WTC11 (cell line): ENCODE data around the gene SMKR1. TPM values are rescaled to one million over a fixed set of nuclear protein-coding genes. Genes with fewer than 3 reads are reported as not detected.

ENCODE experiments used
- ATAC-seq: fragments of 200-7000 bp; cut with Tn5 transposase; 2 replicates; pipeline ENCODE4 v1.10.0; 2021; ENCODE audit warnings: mild to moderate bottlenecking, moderate library complexity
- CTCF ChIA-PET: fragments of 300-600 bp; sonication (Branson Sonifier 250); formaldehyde crosslinking; loops from one replicate; lab custom pipeline; 2021; ENCODE audit warnings: antibody characterized with exemption; lab: Charles Lee
- POLR2A ChIA-PET: fragments of 350-600 bp; sonication (Branson Sonifier 250); formaldehyde crosslinking; loops from one replicate; lab custom pipeline; 2021; ENCODE audit warnings: antibody characterized with exemption; lab: Charles Lee
- DNase-seq: peaks from one replicate; pipeline ENCODE4 v3.0.0; 2021; ENCODE audit warnings: low spot score
- H3K27ac Mint-ChIP-seq: 2 replicates; pipeline ENCODE4 v1.8.0; 2021; ENCODE audit warnings: mixed read lengths
- H3K27me3 Mint-ChIP-seq: 2 replicates; pipeline ENCODE4 v1.8.0; 2021; ENCODE audit warnings: low read depth, mild to moderate bottlenecking, moderate library complexity, mixed read lengths
- H3K36me3 Mint-ChIP-seq: 2 replicates; pipeline ENCODE4 v1.8.0; 2021; ENCODE audit warnings: mixed read lengths
- H3K4me1 Mint-ChIP-seq: 2 replicates; pipeline ENCODE4 v1.8.0; 2022; ENCODE audit warnings: mixed read lengths
- H3K4me3 Mint-ChIP-seq: 2 replicates; pipeline ENCODE4 v1.8.0; 2021; ENCODE audit warnings: mild to moderate bottlenecking, moderate library complexity, mixed read lengths
- H3K9me3 Mint-ChIP-seq: 2 replicates; pipeline ENCODE4 v1.8.0; 2021; ENCODE audit warnings: mixed read lengths
- AR ChIP-seq: fragments of 250-450 bp; sonication (Bioruptor Pico); IDR thresholded peaks from 2 replicates; pipeline ENCODE4 v1.9.0; 2021; ENCODE audit warnings: mild to moderate bottlenecking
- ATF6 ChIP-seq: sonication (generic); formaldehyde crosslinking; IDR thresholded peaks from 2 replicates; pipeline ENCODE4 v1.8.1; 2023; ENCODE audit warnings: mild to moderate bottlenecking, missing genetic modification reagents
- ERG ChIP-seq: fragments of 250-450 bp; sonication (Bioruptor Pico); IDR thresholded peaks from 2 replicates; pipeline ENCODE4 v1.8.0; 2021; ENCODE audit warnings: mild to moderate bottlenecking
- ETV6 ChIP-seq: sonication (generic); formaldehyde crosslinking; IDR thresholded peaks from 2 replicates; pipeline ENCODE4 v1.8.1; 2022; ENCODE audit warnings: mild to moderate bottlenecking, missing genetic modification reagents
- FOXJ3 ChIP-seq: sonication (generic); formaldehyde crosslinking; IDR thresholded peaks from 2 replicates; pipeline ENCODE4 v1.9.0; 2021; ENCODE audit warnings: missing genetic modification reagents, mild to moderate bottlenecking, borderline replicate concordance
- FOXP4 ChIP-seq: sonication (generic); formaldehyde crosslinking; IDR thresholded peaks from 2 replicates; pipeline ENCODE4 v1.8.0; 2022; ENCODE audit warnings: mild to moderate bottlenecking, missing genetic modification reagents
- GRHL2 ChIP-seq: fragments of 250-450 bp; sonication (Bioruptor Pico); IDR thresholded peaks from 2 replicates; pipeline ENCODE4 v1.8.0; 2022; ENCODE audit warnings: mild to moderate bottlenecking, moderate library complexity; ENCODE audit not compliant: insufficient replicate concordance, severe bottlenecking
- MYBL2 ChIP-seq: sonication (generic); formaldehyde crosslinking; IDR thresholded peaks from 2 replicates; pipeline ENCODE4 v1.8.1; 2023; ENCODE audit warnings: mild to moderate bottlenecking, moderate library complexity, missing genetic modification reagents
- NR2C2 ChIP-seq: sonication (generic); formaldehyde crosslinking; IDR thresholded peaks from 2 replicates; pipeline ENCODE4 v1.8.0; 2022; ENCODE audit warnings: mild to moderate bottlenecking, missing genetic modification reagents
- PRRX2 ChIP-seq: fragments of 250-450 bp; sonication (Bioruptor Pico); IDR thresholded peaks from 2 replicates; pipeline ENCODE4 v1.8.0; 2021; ENCODE audit warnings: mild to moderate bottlenecking
- SMAD3 ChIP-seq: sonication (generic); formaldehyde crosslinking; IDR thresholded peaks from 2 replicates; pipeline ENCODE4 v1.8.0; 2022; ENCODE audit warnings: missing genetic modification reagents, mild to moderate bottlenecking, borderline replicate concordance
- TEAD4 ChIP-seq: sonication (generic); formaldehyde crosslinking; IDR thresholded peaks from 2 replicates; pipeline ENCODE4 v1.8.0; 2022; ENCODE audit warnings: mild to moderate bottlenecking, missing genetic modification reagents
- ZBTB43 ChIP-seq: sonication (generic); formaldehyde crosslinking; IDR thresholded peaks from 2 replicates; pipeline ENCODE4 v1.8.1; 2023; ENCODE audit warnings: mild to moderate bottlenecking, missing genetic modification reagents
- ZNF232 ChIP-seq: sonication (generic); formaldehyde crosslinking; IDR thresholded peaks from 2 replicates; pipeline ENCODE4 v1.8.0; 2022; ENCODE audit warnings: mild to moderate bottlenecking, missing genetic modification reagents
- ZNF281 ChIP-seq: sonication (generic); formaldehyde crosslinking; IDR thresholded peaks from 2 replicates; pipeline ENCODE4 v1.8.0; 2023; ENCODE audit warnings: mild to moderate bottlenecking, missing genetic modification reagents
- ZNF416 ChIP-seq: fragments of 250-450 bp; sonication (Bioruptor Pico); IDR thresholded peaks from 2 replicates; pipeline ENCODE4 v1.9.0; 2021; ENCODE audit warnings: mild to moderate bottlenecking, inconsistent platforms
- ZNF512 ChIP-seq: sonication (generic); formaldehyde crosslinking; IDR thresholded peaks from 2 replicates; pipeline ENCODE4 v1.8.1; 2022; ENCODE audit warnings: missing genetic modification reagents, borderline replicate concordance
- ZSCAN18 ChIP-seq: fragments of 250-450 bp; sonication (Bioruptor Pico); IDR thresholded peaks from 2 replicates; pipeline ENCODE4 v2.1.2; 2022; ENCODE audit warnings: mild to moderate bottlenecking, moderate library complexity
- total RNA-seq: library from RNA; stranded (reverse); gene quantifications from 3 replicates; pipeline ENCODE4 v1.2.3, GENCODE V29; 2021

The SMKR1 gene
- total RNA-seq, 1 experiment from 2014 or later = 0.50 TPM

- TF ChIP-seq ZNF232 (CRISPR knock-in tag) = no peak
- no peak for TF ChIP-seq FOXJ3
- no peak for TF ChIP-seq ETV6 (CRISPR knock-in tag)
- TF ChIP-seq MYBL2 (CRISPR knock-in tag) = no peak
- TF ChIP-seq, all 79 proteins: peak for 0
Measured at GRCh38 chr7:129482781-129483180, 19.6 kb upstream of the SMKR1 start (continued).

GRCh38 chr7:129489491-129489890 is 12.8 kb upstream of the SMKR1 start:
- H3K4me1 Mint-ChIP-seq = no peaks in the 10 kb centered on the region
- no peak overlapping the region for H3K4me3 Mint-ChIP-seq
- TF ChIP-seq ZNF512 = no peak
- no peak for TF ChIP-seq SMAD3 (CRISPR knock-in tag)
- TF ChIP-seq ZNF416 (CRISPR knock-in tag) = no peak
- TF ChIP-seq ZNF232 (CRISPR knock-in tag) = no peak
- TF ChIP-seq ZNF281 (CRISPR knock-in tag) = no peak
- no peak for TF ChIP-seq AR (CRISPR knock-in tag)
- no peak for TF ChIP-seq GRHL2 (CRISPR knock-in tag)
- CTCF ChIA-PET = interaction anchor here (1.4 kb wide), 1 partner anchor 121 kb away, joined by 3 read pairs; no protein-coding TSS in a partner anchor
- no peak for ATAC-seq
- no peak overlapping the region for H3K27ac Mint-ChIP-seq
- H3K27me3 Mint-ChIP-seq = peaks cover 3% of the 10 kb centered on the region; the same call in 1 of the 2 replicates
- POLR2A ChIA-PET = no interaction called here
- no peaks in the 10 kb centered on the region for H3K36me3 Mint-ChIP-seq
- DNase-seq = no peak
- no peaks in the 10 kb centered on the region for H3K9me3 Mint-ChIP-seq

- no peaks in the 10 kb centered on the region for H3K9me3 Mint-ChIP-seq
- ChIA-PET POLR2A (no interaction called here), CTCF (interaction anchor here (0.7 kb wide), 1 partner anchor 55 kb away, joined by 3 read pairs; no protein-coding TSS in a partner anchor)
- DNase-seq (no peak), ATAC-seq (no peak)
- no peak overlapping the region for H3K4me3 Mint-ChIP-seq
- H3K27ac Mint-ChIP-seq = no peak overlapping the region
- peaks cover 3% of the 10 kb centered on the region; the same call in 1 of the 2 replicates for H3K27me3 Mint-ChIP-seq
- H3K36me3 Mint-ChIP-seq = no peaks in the 10 kb centered on the region
- no peaks in the 10 kb centered on the region for H3K4me1 Mint-ChIP-seq
- no peak for TF ChIP-seq ZBTB43 (CRISPR knock-in tag)
- no peak for TF ChIP-seq ZSCAN18 (CRISPR knock-in tag)
- TF ChIP-seq ERG = no peak
- TF ChIP-seq FOXP4 (CRISPR knock-in tag) = no peak
- no peak for TF ChIP-seq PRRX2
- no peak for TF ChIP-seq GRHL2 (CRISPR knock-in tag)
- TF ChIP-seq NR2C2 (CRISPR knock-in tag) = no peak
- no peak for TF ChIP-seq TEAD4 (CRISPR knock-in tag)
- no peak for TF ChIP-seq ATF6 (CRISPR knock-in tag)
Measured at GRCh38 chr7:129492391-129492790, 9.9 kb upstream of the SMKR1 start.
